Islet of Langerhans (tissue), 1 donor: Measurements from ENCODE around the gene RPP30.
"Not testable (repeated sequence)": the region's sequence is repeated elsewhere in the genome, so short reads cannot be mapped to it uniquely, and the experiment has no call there.

Experiments
- FAIRE-seq: peaks from one replicate; lab custom pipeline; 2011; peaks lifted over from hg19 to GRCh38; lab: Jason Lieb, UNC

RPP30 gene

DNA sequence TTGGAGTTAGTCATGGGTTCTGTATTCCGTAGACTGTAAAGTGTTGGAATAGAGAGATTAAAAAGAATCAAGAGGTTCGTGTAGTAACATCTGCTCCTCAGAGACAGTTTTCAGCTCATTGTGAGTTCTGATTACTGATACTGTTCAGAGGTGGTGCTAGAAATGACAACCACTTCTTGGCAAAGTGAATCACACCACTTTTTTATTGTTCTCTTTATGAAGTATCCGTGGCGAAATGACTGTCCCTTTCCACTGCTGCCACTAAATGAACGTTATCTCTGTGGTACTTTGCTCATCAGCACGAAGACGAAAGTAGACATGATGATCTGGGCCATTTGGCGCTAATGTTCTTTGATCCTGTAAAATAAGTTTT is 860 bp downstream of the RPP30 start:
- no peak for FAIRE-seq

DNA sequence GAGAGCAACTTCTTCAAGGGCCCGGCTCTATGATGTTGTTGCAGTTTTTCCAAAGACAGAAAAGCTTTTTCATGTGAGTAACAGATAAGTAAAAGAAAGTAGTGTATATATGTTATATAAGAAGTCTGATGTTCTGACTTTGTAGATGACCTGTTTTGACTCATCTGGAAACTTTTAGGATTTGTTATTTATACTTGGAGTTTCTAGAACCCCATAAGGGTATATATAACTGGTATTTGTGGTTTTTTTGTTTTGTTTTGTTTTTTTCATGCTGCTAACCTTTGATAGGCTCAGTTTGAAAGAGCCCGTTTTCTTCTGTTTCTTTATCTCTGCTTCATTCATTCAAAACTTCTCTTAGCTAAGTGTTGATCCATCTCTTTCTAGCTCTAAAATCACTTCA is 7.3 kb downstream of the RPP30 start:
- no peak for FAIRE-seq

- peak; percentile 99 for FAIRE-seq
Observed at GRCh38 chr10:90880059-90880719, 8.4 kb downstream of the RPP30 start.

DNA sequence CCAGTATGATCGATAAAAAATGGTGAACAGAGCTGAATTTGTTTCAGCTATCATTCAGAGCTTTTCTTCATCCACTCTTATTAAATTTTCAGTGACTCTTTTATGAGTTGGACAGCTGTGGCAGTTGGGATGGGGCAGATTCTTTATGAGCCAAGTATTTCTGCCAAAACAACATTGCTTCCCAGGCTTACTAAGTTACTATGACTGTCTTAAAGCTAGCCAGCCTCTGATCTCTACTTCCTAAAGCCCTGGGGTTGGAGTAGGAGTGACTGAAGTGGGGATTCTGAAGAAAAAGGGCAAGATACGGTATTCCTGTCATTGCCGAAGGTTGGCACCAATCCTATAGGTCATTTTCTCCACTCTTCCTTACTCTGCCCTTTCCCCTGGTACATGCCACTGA is 12.7 kb downstream of the RPP30 start:
- no peak for FAIRE-seq

- FAIRE-seq, result no peak
Observed at GRCh38 chr10:90885176-90885575, 13.4 kb downstream of the RPP30 start.

DNA sequence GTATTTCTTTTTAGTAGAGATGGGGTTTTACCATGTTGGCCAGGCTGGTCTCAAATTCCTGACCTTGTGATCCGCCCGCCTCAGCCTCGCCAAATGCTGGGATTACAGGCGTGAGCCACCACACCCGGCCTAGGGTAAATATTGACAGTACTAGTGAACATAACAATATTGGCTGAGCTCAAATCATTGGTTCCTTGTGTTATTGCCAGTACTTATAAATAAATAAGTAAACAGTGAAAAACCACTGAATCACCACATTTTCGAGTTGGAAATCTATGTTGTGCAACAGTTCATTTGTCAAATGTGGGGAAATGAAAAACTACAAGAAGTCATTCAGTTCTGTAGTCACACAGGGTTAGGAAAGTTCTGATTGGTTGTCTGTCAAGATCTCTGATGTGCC is 15.8 kb downstream of the RPP30 start:
- FAIRE-seq, result no peak

DNA sequence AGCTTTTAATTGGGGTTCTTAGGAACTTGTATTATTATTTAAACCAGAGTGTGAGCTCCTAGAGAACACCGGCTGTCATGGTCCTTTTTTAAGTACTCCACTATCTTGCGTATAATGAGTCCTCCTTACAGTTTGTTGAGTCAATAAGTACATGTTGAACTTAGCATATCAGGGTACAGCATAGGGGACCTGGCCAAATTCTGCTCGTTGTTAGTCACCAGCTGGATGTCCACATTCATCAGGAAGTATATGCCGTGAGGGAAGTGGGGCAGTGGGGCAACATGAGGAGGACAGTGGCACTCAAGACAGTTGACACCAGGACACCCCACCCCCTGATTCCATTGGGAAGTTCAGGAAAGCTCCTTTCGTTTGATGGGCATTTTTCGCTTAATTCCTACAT is 16.6 kb downstream of the RPP30 start:
- FAIRE-seq, result no peak

GRCh38 chr10:90889636-90890035 is 17.9 kb downstream of the RPP30 start:
- no peak for FAIRE-seq

- no peak for FAIRE-seq
Observed at GRCh38 chr10:90890347-90890746, 18.6 kb downstream of the RPP30 start.

DNA sequence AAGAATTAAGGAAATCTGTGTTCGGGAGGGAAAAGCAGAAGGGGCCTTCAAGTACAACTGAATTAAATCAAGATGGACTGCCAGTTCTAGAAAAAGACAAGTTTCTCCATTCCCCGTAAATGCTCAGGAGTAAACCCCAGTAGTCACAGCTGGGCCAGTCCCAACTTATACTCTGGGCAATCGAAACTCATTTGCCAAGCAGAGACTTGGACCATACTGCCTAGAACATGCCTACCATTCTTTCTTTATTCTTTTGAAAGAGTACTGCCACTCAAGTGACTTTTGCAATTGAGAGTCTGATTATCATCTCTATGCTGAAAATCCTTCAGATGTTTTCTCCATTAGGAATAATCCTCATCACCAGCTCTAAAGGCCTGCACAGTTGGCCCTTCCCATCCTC is 21.4 kb downstream of the RPP30 start:
- no peak for FAIRE-seq

- not testable (repeated sequence) for FAIRE-seq
Observed at GRCh38 chr10:90896916-90897315, 25.1 kb downstream of the RPP30 start.

GRCh38 chr10:90905925-90906324 is 34.2 kb downstream of the RPP30 start:
- FAIRE-seq, result no peak

DNA sequence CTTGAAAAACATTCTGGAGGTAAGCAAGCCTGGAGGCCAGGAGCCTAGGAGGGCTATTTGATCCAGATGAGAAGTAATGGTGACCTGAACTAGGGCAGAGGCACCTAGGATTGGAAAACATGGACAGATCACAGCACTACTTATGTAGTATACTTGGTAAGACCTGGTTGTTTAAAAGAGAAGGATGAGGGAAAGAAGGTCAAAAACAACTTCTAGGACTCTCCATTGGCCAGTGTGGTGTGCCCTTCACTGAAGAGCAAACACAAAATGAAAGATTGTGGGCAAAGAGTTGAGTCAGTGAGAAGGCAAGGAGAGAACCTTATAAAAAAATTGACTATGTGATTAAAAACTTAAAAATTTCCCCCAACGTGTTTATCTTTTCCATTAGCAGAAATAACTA is 34.8 kb downstream of the RPP30 start:
- FAIRE-seq, result no peak

- no peak for FAIRE-seq
Observed at GRCh38 chr10:90911133-90912051, 39.6 kb downstream of the RPP30 start.

DNA sequence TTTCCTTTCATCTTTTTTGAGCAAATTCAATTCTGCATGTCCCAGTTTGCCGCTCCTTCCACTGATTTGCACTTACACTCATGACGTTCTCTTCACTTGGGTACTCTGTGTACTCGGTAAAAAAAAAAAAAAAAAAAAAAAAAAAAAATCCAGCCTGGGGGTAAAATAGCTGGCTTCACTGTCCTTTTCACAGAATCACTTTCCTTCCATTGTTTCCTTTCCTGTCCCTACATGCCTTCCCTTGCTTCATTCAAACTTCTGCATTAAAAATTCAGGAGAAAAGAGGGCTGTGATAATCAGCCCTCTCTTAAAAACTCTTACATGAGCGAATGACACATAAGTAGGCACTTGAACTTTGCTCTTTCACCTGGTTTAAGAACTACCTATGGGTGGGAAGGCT is 40.4 kb downstream of the RPP30 start:
- no peak for FAIRE-seq

- FAIRE-seq, result no peak
Observed at GRCh38 chr10:90912854-90913479, 41.2 kb downstream of the RPP30 start.

- no peak for FAIRE-seq
Observed at GRCh38 chr10:90913774-90914420, 42.1 kb downstream of the RPP30 start.

DNA sequence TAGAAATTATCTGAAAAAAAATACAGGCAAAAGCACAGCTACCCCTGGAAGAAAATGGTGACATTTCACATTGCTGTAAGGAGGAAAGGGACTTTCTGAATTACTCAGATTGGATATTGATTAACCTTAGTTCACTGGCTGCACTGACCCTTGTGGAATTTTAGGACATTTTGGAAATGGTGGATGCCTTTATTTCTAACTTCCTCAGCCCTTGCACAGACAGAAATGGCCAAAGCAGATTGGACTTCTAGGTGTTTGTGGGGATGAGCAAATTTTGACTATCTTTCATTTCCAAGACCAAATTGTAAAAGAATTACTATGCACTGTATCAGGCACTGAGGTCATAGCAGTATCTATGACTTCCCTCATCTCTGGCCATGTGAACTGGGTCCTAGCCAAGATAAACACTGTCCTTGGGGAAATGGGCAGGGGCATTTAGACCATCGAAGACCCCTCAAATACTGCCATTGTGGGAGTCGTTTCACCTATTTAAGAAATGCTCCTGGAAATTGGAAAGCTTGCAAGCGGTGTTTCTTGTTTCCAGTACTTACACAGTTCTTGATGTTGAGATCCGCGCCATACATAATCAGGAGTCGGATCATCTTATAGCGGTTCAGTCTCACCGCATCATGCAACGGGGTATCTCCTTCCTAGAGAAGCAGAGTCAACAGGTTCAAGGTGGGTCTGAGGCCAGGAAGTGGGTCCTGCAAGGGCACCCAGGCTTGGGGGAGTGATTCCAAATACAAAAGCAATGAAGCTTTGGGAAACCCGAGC is 43.4 kb downstream of the RPP30 start:
- FAIRE-seq, result no peak

GRCh38 chr10:90915766-90916075 is 43.9 kb downstream of the RPP30 start:
- FAIRE-seq, result no peak

- FAIRE-seq, result no peak
Observed at GRCh38 chr10:90916392-90917237, 44.8 kb downstream of the RPP30 start.

- no peak for FAIRE-seq
Observed at GRCh38 chr10:90917238-90917967, 45.6 kb downstream of the RPP30 start.
